NCI-H226 (cell line): ENCODE measurements around the gene HMCES.

Source experiments
- DNase-seq: peaks from one replicate; pipeline ENCODE4 v3.0.0-alpha.2; 2015

HMCES gene

DNA sequence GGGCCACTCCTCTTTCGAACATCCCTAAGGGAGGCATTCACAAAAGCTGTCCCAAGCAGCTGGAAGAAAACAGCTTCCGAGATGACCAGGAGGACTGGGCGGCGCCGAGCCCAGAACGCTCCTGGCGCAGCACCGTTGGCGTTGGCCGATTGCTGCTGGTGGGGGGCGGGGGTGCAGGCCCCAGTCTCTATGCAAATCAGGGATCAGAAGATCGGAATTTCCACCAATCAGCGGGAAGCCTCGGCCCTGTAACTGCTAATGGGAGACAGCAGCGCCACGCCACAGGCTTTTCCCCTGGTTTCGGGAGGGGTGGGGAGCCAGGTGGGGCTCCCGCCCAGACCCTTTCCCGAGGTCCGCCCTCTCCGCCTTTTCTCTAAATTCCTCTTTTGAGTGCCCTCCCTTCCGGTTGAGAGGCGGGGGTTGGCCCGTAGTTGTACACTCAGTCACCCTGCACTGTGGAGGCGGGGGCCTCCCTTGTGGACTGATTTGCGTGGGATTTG is 27.0 kb downstream of the HMCES start:
- DNase-seq: peak; percentile 99

DNA sequence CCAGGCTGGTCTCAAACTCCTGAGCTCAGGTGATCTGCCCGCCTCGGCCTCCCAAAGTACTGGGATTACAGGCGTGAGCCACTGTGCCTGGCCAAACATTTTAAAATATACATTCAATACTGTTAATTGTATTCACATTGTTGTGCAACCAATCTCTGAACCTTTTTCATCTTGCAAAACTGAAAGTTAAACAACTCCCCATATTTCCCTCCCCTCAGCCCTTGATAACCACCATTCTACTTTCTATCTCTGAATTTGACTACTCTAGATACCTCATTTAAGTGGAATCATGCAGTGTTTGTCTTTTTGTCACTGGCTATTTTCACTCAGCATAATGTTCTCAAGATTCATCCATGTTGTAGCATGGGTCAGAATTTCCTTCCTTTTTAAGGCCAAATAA is 30.0 kb downstream of the HMCES start:
- DNase-seq: no peak

DNA sequence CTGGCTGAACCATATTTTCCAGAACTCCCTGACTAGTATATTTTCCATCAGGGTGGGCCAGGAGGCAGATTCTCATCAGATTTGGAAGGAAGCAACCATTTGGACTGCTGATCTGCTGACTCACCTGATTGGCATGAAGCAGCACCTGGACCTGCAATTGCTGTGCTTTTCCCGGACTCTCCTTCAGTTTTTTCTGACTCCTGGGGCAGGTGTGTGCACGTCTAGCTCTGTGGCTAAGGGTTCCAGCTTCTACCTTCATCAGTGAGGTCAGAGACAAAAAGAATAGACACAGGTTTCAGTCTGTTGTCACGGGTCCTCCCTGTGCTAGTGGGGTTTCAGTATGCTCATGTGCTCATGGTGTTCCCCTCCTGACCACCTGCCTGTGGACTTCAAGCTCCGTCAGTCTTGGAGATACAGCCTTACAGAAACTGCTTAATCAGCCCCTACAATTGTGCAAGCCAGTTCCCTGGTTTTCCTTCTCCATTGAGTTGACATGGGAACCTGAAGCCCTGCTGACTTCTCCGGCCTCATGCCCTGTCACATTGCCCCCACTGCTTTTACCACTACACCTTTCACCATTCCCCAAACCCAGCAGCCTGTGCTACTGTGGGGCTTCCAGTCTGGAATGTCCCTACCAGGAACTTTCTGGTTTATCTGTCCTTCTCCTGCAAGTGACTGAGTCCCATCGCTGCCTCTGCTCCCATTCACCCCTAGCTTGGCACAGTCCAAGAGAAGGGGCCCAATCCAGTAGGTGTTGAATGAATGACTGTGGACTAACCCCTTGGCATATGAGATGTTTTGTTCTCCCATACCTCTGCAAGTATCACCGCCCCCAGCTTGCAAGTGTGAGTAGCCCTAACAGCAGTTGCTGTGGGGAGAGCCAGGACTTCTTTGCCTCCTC is 31.7 kb downstream of the HMCES start:
- DNase-seq: no peak

DNA sequence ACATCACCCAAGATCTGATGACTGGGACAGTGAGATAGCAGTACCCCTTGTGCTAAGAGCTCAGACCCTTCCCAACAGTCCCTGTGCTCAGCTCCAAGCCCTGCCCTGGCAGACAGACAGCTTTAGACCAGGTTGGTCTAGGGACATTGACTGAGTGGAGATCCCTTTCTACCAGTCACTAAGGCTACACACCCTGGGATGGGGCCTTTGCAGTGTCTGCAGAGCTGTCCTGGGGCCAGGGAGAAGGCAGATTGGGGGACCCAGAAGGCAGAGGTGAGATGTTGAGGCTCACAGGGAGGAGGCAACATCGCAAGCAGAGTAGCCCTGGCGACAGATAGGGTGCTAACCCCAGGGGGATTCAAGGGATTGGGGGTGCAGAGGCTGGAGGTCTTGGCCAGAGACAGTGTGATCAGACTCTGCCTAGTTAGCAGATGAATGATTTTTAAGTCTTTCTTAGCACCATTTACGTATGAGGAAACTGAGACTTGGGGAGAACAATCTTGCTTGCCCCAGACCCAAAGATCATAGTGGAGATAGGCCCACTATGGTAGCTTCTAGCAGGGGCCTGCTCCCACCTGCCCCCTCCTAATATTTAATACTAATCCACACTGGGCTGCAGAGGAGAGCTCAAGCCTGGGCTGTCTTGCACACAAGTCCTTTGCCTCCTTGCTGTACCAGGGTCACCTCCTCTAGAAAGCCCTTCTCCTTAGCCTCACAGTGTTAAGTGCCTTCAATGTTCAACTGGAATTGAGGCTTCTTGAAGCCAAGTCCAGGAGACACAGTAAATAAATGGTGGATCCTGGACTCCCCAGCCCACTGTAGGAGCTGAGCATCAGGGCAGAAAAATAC is 32.6 kb downstream of the HMCES start:
- DNase-seq: no peak

DNA sequence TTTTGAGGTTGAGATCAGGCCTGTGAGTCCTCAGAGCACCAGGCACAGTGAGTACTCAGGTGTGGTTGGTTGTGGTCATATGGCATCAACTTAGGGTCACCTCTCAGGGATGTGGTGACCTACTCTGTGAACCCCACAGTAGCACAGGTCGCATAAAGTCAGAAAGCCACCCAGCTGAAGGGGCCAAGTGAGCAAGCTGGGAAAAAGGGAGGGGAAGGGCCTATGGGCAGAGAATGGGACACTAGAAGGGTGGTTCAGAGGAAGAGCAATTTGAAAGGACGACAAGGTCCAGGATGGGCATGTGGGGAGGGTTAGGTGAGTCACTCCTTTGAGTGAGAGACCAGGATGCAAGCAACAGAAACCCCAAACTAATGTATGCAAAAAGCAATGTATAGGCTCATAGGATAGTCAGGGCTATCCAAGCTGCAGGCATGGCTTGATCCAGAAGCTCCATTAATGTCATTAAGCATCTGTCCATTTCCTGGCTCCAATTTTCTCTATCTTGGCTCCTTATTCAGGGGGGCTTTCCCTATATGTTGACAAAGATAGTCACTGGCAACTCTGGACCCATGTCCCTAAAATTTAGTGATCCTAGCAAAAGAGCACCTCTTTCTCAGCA is 33.5 kb downstream of the HMCES start:
- DNase-seq: no peak

DNA sequence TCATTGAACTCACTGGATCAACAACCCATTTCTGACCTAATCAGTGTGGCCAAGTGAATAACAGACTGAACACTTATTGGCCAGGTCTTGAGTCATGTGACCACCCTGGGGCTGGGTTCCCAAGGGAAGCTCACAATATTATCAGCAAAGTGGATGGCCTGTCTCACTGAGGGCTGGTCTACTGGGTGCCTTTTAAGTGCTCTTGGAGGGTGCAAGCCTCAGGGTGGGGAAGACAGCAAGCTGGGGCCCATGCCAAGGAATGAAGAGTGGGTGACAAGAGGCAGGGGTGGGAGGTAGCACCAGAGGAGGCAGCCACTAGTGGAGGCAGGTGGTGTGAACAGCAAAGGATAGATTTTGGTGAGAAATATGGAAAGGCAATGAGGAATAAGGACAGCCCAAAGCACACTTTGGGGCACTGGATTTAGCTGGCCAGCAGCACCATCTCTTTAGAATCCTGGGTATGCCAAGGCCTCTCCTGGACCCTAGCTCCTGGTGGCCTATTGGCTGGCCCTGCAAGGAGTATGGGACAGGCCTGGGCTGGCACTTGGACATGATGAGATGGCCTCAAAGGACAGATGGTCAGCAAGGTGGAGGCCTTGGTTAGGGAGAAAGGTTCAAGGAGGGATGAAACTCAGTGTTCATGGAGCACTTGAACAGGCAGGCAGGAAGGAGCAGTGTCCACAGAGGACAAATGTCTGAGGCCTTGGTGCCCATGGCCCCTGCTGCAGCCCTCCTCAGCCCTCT is 34.2 kb downstream of the HMCES start:
- DNase-seq: no peak

DNA sequence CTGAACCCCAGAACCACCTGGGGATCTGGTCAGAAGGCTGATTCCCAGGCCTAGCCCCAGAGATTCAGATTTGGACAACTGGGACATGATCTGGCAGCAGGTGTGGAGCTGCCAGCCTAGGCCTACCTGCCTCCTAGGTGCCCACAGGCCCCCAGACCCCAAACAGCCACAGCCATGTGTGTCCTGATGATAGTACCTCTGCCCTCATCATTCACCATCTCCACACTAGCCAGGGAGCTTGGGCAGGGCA is 34.7 kb downstream of the HMCES start:
- no peak for DNase-seq

DNA sequence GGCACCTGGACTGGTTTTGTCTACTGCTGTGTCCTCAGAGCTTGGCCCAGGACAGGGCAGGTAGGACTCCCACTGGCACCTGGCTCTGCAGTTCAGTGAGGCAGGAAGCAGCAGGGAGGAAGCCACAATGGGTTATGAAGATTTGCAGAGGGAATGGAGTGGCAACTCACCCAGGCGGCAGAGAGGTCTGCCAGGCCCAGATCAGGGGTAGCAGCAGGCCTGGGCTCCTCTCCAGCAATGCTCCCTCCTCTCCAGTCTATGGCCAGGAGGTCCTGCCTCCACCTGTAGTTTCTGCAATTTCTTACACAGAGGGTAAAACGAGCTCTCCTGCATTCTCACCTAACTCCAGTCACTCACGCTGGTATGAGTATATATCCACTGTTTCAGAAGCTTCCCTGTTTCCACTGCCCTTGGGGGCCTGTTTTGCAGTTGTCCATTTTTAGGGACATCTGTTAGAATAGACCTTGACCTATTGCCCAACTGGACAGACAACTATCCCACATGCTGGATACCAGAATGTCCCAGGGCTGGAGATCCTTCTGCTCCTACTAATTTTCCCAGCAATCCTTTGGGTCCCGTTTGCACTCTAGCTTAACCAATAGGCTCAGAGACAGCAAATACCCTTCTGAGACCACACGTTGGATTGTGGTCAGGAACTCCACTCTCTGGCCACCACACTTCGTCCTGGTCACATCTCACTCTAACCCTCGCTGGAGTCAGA is 35.2 kb downstream of the HMCES start:
- DNase-seq: no peak

DNA sequence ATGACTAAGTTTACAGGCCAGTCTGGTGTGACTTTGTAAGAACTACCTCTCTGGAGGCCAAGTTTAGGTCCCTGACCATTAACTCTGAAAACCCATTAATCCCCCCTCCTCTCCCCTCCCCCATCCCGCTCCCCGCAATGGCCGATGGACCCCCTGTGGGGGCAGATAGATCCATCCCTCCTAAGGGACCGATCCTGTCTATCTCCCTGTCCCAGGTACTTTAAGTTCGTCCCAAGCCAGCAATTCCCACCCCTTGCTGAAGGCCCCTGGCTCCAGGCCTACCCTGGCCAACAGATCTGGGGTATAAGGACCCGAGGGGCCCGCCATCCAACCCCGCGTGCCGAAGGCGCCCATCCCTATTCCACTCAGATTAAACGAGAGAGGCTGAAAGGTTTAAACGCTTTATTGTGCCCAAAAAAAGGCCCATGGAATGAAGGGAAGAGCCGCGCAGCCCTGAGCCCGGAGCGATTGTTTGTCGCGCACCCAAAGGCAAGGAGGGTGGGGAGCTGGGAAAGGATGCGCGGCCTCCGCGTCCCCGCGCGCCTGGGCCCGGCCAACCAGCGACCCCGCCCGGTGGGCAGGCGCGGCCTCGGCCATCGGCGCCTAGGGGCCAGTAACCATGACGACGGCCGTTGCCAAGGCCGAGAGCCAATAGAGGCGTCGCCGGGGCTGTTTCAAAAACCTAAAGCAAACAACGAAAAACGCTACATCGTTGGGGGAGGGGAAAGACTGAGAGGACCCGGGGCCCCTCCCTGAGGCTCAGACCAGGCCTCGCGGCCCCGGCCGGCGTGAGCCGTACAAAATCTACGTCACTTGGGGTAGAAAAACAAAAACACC is 35.9 kb downstream of the HMCES start:
- peak; percentile 65 for DNase-seq

DNA sequence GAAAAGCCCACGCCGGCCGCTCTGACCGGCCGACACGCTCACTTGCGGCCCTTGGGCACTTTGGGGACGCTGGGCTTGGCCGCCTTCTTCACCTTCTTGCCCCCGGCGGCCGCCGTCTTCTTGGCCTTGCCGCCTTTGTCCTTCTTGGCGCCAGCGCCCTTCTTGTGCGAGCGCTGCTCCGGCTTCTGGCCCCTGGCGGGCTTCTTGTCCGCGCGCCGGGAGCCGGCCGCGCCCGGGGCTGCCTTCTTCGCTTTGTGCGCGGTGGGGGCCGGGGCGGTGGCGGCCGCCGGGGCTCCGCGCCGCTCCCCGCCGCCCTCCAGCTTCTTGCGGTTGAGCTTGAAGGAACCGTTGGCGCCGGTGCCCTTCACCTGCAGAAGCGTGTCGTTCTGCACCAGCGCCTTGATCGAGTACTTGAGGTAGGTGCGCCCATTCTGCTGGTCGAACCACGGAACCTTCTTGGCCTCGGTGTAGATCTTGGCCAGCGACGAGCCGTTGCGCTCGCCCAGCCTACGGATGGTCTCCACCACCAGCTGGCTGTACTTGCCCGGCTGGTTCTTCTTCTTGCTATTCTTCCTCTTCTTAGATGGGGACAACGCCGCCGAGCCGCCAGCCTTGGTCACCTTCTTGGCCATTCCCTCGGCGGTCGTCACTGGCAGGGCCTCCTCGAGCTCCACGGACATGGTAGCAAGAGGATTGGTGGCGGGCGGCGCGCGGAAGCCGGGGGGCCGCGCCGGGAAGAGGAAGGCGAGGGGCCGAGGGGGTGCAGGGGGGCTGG is 36.7 kb downstream of the HMCES start:
- no peak for DNase-seq

DNA sequence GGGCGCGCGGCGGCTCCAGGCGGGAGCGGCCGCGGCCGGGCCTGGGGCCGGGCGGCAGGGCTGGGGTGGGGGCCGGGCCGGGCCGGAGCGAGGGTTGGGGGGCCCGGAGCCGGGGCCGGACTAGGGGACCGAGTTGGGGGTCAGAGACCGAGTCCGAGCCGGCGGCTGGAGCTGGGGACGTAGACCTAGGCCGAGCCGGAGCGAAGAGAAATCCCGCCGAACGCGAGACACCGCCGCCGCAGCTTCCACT is 37.3 kb downstream of the HMCES start:
- DNase-seq: no peak

DNA sequence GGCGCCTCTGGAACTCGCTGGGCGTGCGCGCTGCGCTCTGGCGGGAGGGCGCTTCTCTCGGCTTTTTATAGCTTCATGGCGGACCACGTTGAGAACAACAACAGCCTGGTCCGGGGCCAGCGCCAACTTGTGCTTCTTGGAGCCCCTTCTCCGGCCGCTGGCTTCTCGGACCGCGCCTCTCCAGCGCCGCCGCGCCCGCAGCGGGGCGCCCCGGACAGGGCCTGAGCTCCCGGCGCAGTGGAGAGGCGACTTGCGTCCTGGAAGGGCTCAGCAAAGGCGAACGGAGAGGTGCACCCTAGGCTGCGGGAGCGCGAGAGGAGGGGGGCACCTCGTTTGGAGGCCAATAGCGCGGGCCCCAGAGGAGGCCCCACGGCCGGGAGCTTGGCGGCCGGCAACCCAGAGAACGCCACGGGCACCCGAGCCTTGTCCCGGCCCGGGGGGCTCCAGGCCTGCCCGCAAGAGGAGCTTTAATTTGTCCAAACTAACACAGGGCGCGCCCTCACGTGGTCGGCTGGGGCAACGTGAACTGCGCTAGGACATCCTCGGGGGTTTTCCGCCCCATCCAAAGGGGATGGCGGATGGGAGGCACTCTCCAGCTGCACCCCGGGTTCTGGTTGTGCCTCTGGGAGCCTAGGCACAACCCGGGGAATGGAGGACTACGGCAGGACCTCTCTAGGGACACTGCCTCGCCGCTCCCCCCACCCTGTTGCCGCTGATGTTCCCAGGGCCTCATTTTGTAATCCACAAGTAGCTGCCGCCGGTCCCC is 37.8 kb downstream of the HMCES start:
- peak; percentile 78 for DNase-seq

DNA sequence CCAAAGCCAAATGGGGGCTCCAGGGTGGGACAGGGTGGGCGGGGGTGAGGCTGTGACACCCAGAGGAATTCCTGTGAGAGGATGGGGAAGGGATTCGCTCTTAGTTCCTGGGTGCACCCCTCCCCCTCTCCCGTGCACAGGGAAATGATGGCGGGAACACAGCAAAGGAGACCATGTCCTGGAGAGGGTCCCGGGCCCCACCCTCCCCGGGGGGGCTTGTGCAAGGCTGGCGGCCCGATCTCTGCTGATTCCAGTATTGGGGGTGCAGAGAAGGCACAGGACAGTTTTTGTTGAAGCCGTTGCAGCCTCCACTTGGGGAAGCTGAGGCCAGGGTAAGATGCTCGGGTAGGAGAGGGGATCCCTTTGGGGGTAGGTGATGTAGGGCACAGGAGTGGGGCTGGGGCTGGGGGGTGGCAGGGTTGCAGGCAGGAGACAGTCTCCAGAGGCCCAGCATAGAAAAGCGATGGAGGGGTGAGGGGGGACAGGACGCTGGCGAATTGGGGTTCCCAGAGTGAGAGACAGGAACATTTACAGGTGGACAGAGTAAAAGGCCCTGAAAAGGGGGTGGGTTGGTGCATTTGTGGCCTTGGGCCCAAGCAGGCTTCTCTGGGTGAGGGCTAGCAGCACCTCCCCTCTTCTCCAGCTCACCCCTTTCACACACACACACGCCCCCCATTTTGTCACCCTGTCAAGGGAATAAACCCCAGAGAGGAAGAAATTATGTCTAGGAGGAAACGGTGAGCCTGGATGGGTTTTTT is 38.5 kb downstream of the HMCES start:
- DNase-seq: no peak

DNA sequence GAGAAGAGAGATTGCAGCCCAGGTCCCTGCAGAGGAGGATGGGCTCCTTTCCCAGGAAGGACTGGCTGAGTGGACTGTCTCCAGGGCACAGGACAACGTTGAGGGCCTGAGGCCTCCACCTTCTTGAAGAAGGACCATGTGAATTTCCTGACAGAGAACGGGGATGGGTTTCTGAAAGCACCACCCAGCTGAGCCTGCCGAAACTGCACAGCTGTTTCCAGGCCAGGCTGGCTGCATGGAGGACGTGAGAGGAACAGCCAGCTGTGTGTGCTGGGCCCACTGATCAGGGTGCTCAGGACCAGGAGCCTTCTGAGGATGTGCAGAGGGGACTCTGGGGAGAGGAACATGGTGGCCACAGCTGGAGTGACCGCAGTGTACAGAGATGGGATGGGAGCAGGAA is 39.2 kb downstream of the HMCES start:
- DNase-seq: no peak

DNA sequence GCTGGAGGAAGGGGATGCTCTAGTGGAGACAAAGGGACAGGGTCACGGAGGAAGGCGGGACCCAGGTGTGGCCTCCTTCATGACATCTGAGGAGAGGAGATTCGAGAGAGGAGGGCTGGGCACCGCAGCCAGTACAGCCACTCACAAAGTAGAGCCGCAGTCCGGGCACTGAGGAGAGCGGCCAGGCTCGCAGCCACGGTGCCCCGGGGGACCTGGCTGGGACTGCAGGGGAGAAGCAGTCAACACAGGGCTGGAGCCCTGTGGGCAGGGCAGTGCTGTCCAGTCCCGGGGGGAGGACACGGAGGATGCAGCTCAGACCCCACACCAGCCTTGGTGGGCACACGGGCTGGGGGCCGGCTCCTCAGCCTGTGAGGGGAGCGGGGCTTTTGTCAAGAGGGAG is 40.3 kb downstream of the HMCES start:
- no peak for DNase-seq

DNA sequence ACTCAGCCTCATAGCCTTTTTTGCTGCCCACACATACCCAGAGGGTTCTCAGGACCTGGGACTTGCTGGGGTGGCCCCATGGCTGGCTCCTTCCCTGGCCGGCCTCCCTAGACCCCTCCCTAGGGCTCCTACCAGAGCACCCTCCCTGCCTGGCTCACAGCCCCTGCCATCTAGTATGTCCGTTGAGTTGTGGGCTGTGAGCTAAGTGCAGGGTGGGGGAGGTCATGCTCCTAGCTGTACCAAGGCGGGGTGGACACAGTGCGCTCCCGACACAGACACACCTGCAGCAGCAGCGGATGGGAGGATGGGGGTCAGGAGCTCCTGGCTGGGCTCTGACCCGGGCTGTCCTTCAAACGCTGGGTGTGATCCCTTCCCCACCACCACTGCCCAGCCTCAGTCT is 41.6 kb downstream of the HMCES start:
- no peak for DNase-seq

DNA sequence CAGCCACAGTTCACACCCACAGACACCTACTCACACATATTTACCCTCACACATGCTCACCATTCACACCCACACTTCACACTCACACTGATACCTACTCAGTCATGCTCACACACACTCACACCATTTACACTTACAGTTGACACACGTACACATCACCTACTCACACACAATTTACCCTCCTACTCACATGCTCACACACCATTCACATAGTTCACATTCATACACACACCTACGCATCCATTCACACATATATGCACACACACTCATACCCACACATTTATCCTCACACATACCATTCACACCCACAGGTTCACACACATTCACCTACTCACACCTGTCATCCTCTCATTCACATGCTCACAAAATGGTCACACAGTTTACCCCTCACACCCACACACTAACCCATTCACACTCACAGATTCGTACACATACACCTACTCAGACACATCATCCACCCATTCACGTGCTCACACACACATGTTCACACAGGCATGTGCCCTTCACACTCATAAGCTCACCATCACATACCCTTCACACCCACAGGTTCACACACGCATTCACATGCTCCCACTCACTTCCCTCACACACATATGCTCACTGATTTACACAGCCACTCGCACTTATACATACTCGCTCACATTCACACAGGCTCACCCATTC is 42.3 kb downstream of the HMCES start:
- no peak for DNase-seq

DNA sequence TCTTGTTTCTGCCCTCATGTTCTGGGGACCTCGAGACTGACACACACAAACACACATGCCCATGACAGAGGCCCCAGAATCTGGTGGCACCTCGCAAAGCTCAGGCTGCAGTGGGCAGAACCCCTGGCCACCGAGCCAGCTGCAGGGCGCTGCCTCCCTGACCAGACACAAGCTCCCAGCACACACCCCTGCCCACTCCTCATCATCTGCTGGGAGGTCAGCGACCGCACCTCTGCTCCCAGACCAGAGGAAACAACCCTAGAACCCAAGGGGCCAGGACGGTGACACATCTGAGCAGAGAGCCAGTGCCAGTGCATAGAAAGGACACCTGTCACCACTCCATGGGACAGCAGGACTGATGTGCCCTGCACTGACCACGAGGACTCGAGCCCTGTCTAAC is 43.2 kb downstream of the HMCES start:
- no peak for DNase-seq
